Mesothelial cell of epicardium (in vitro differentiated cells): ENCODE results near the gene LGALS1. TPM values are rescaled to one million over a fixed set of nuclear protein-coding genes. Genes with fewer than 3 reads are reported as not detected.

ENCODE experiments used
- DNase-seq, 2 experiments: peaks; one replicate each; pipeline ENCODE4 v3.0.0; 2021; ENCODE audit warnings: low spot score in 2 of 2; ENCODE audit not compliant: unreplicated experiment in 2 of 2
- H3K27ac Mint-ChIP-seq: 2 replicates; pipeline ENCODE4 v1.8.0; 2021; ENCODE audit warnings: mixed read lengths
- H3K27me3 Mint-ChIP-seq: 2 replicates; pipeline ENCODE4 v1.8.0; 2021; ENCODE audit warnings: low read depth, mixed read lengths
- H3K36me3 Mint-ChIP-seq: 2 replicates; pipeline ENCODE4 v1.8.0; 2021; ENCODE audit warnings: mixed read lengths
- H3K4me1 Mint-ChIP-seq: 2 replicates; pipeline ENCODE4 v1.8.0; 2021; ENCODE audit warnings: mixed read lengths
- H3K4me3 Mint-ChIP-seq: 2 replicates; pipeline ENCODE4 v1.8.0; 2021; ENCODE audit warnings: mild to moderate bottlenecking, moderate library complexity, mixed read lengths
- H3K9me3 Mint-ChIP-seq: 2 replicates; pipeline ENCODE4 v1.8.0; 2021; ENCODE audit warnings: mixed read lengths
- CTCF ChIP-seq: fragments of 200-600 bp; sonication (generic); IDR thresholded peaks from one replicate; pipeline ENCODE4 v1.5.0; 2021; ENCODE audit warnings: antibody characterized with exemption; ENCODE audit not compliant: unreplicated experiment
- total RNA-seq: library from RNA; stranded (reverse); gene quantifications from 3 replicates; pipeline ENCODE4 v1.2.1, GENCODE V29; 2021

The LGALS1 gene
- 238 to 262 TPM (median 242 TPM) in 3 replicates for total RNA-seq

GRCh38 chr22:37674951-37675929, at the start of gene LGALS1:
Gene LGALS1, plus strand, starts transcription at chr22:37675636. Its CDS starts 67 bp downstream, at chr22:37675703.
- peak within 1 kb of the TSS; percentile 95 for H3K27ac Mint-ChIP-seq
- H3K36me3 Mint-ChIP-seq, result no peaks in the 10 kb centered on the region
- peak within 1 kb of the TSS; percentile 72 for H3K4me3 Mint-ChIP-seq
- H3K9me3 Mint-ChIP-seq, result no peaks in the 10 kb centered on the region
- H3K27me3 Mint-ChIP-seq, result no peaks in the 10 kb centered on the region
- peaks cover 23% of the 10 kb centered on the region for H3K4me1 Mint-ChIP-seq
- DNase-seq, result no peak
- no peak for TF ChIP-seq CTCF

- H3K27me3 Mint-ChIP-seq, result no peaks in the 10 kb centered on the region
- TF ChIP-seq CTCF, result no peak
- peaks cover 11% of the 10 kb centered on the region for H3K36me3 Mint-ChIP-seq
- H3K4me1 Mint-ChIP-seq, result peaks cover 6% of the 10 kb centered on the region
- no peaks in the 10 kb centered on the region for H3K9me3 Mint-ChIP-seq
- no peak for DNase-seq
- peak overlapping the region; percentile 56 for H3K27ac Mint-ChIP-seq
- H3K4me3 Mint-ChIP-seq, result no peak overlapping the region
These were observed 49.7 kb upstream of the LGALS1 start for GRCh38 chr22:37625737-37626136.

GRCh38 chr22:37626144-37626543, 49.3 kb upstream of the LGALS1 start:
- Mint-ChIP-seq H3K27ac (peak overlapping the region; percentile 56), H3K27me3 (no peaks in the 10 kb centered on the region), H3K9me3 (no peaks in the 10 kb centered on the region), H3K4me1 (peaks cover 6% of the 10 kb centered on the region), H3K36me3 (peaks cover 10% of the 10 kb centered on the region), H3K4me3 (no peak overlapping the region)
- DNase-seq, result no peak
- TF ChIP-seq CTCF, result no peak

- TF ChIP-seq CTCF, result no peak
- H3K27me3 Mint-ChIP-seq, result no peaks in the 10 kb centered on the region
- H3K9me3 Mint-ChIP-seq, result no peaks in the 10 kb centered on the region
- DNase-seq, result no peak
- H3K36me3 Mint-ChIP-seq, result peaks cover 12% of the 10 kb centered on the region
- no peak overlapping the region for H3K4me3 Mint-ChIP-seq
- peaks cover 6% of the 10 kb centered on the region for H3K4me1 Mint-ChIP-seq
- H3K27ac Mint-ChIP-seq, result peak overlapping the region; percentile 56
These were observed 48.8 kb upstream of the LGALS1 start for GRCh38 chr22:37626556-37627075.

GRCh38 chr22:37627121-37627520, 48.3 kb upstream of the LGALS1 start:
- Mint-ChIP-seq H3K27me3 (no peaks in the 10 kb centered on the region), H3K36me3 (peaks cover 12% of the 10 kb centered on the region), H3K4me1 (peaks cover 6% of the 10 kb centered on the region), H3K27ac (peak overlapping the region; percentile 47), H3K4me3 (no peak overlapping the region), H3K9me3 (no peaks in the 10 kb centered on the region)
- no peak for TF ChIP-seq CTCF
- no peak for DNase-seq
